H1 (cell line): Measurements from ENCODE around the gene APP. TPM values are rescaled to one million over a fixed set of nuclear protein-coding genes. Genes with fewer than 3 reads are reported as not detected.

Experiments used
- CBX8 ChIP-seq: fragments of 300-800, 300-1000 bp; sonication (generic); IDR thresholded peaks from 2 replicates; pipeline ENCODE4 v1.7.1; 2016; ENCODE audit warnings: low read depth, low read length, borderline replicate concordance
- POLR2A ChIP-seq, 2 experiments: IDR thresholded peaks; 1 replicate in 1 of 2; 2 replicates in 1 of 2; pipeline ENCODE4 v1.6.1; 2011; ENCODE audit warnings: low read depth in 2 of 2, low read length in 2 of 2, mild to moderate bottlenecking in 2 of 2; ENCODE audit errors: control extremely low read depth in 1 of 2
- POLR2AphosphoS5 ChIP-seq: IDR thresholded peaks from 2 replicates; pipeline ENCODE4 v1.6.1; 2011; ENCODE audit warnings: low read depth, low read length
- RAD21 ChIP-seq, 2 experiments: IDR thresholded peaks in 1 of 2; conservative IDR thresholded peaks in 1 of 2; 2 replicates each; pipeline ENCODE4 v1.6.1; 2011; ENCODE audit warnings: low read depth in 2 of 2, low read length in 2 of 2, improper control_type of control experiment in 1 of 2, inconsistent platforms in 1 of 2, mild to moderate bottlenecking in 1 of 2, moderate library complexity in 1 of 2
- RFX5 ChIP-seq: IDR thresholded peaks from 2 replicates; pipeline ENCODE4 v1.6.1; 2011; ENCODE audit warnings: low read depth, low read length, improper control_type of control experiment, borderline replicate concordance
- TAF7 ChIP-seq: optimal IDR thresholded peaks from 2 replicates; pipeline ENCODE3; 2011; ENCODE audit warnings: low read depth, mild to moderate bottlenecking, inconsistent platforms, low read length, moderate library complexity, borderline replicate concordance
- polyA plus RNA-seq, 7 experiments: library from polyadenylated mRNA; depleted of rRNA in 3 of 7; stranded (reverse) in 5 of 7; unstranded in 2 of 7; fragments of >200 nt in 5 of 7; fragments of 200-250 nt in 2 of 7; gene quantifications; 1 replicate in 5 of 7; 2 replicates in 1 of 7; 4 replicates in 1 of 7; pipeline versions ENCODE4 v1.2.1 to v1.2.3, GENCODE V29; 2011 to 2013; ENCODE audit warnings: missing spikeins in 2 of 7, mixed read lengths in 2 of 7
- total RNA-seq: library from RNA; stranded (reverse); fragmentation: NEBNext Ultra II Directional; extraction: Animal tissue kit (Norgen Biotek cat#: 25700); gene quantifications from 2 replicates; pipeline ENCODE4 v1.2.1, GENCODE V29; 2021

The APP gene
- total and polyA plus RNA-seq, 2 of the 8 experiments (the other 6 are each of a cell fraction or from before 2014, with no cell fraction given), result 375 to 551 TPM

- no peak for TF ChIP-seq RFX5
- no peak for TF ChIP-seq POLR2A (IDR thresholded peaks at IDR 0.05; ENCODE audit: control extremely low read depth in 1 of 2, low read depth in 2 of 2, low read length in 2 of 2)
- TF ChIP-seq POLR2AphosphoS5, result no peak
- TF ChIP-seq RAD21 (IDR thresholded peaks at IDR 0.05 in 1 of 2, conservative IDR thresholded peaks at IDR 0.05 in 1 of 2; ENCODE audit: low read depth in 2 of 2, low read length in 2 of 2), result peak; percentile 68 to 70
- no peak for TF ChIP-seq CBX8
- TF ChIP-seq TAF7, result no peak
These were observed 274.9 kb downstream of the APP start (continued) for GRCh38 chr21:25895565-25896205.
